ENCODE results near the gene RXFP4. TPM values are rescaled to one million over a fixed set of nuclear protein-coding genes. Genes with fewer than 3 reads are reported as not detected.

Gene RXFP4
- total RNA-seq, 4 donors from 2014 or later: not detected

- Histone ChIP-seq H3K4me1 (peaks cover 13 to 19% (median 16%) of the 10 kb centered on the region in 4 donors), H3K9me3 (no peaks in the 10 kb centered on the region), H3K27ac (replicated peaks in 1 of 4) (no peak overlapping the region), H3K36me3 (peaks cover 39 to 68% (median 60%) of the 10 kb centered on the region in 4 donors), H3K27me3 (no peaks in the 10 kb centered on the region), H3K4me3 (no peak overlapping the region)
- WGBS: 74% methylated on average over 1 of the region's 1 CpG
- DNase-seq (ENCODE audit: extremely low spot score): no peak
- TF ChIP-seq POLR2A (IDR thresholded peaks at IDR 0.05; ENCODE audit: low read depth): no peak
- TF ChIP-seq CTCF (IDR thresholded peaks at IDR 0.05): no peak
- TF ChIP-seq POLR2AphosphoS5 (IDR thresholded peaks at IDR 0.05): no peak
- no peak for TF ChIP-seq EP300 (IDR thresholded peaks at IDR 0.05)
- intact Hi-C loops (cut with DNase I): no loop called here
Measured at GRCh38 chr1:155897746-155898145, 43.7 kb upstream of the RXFP4 start.

DNA sequence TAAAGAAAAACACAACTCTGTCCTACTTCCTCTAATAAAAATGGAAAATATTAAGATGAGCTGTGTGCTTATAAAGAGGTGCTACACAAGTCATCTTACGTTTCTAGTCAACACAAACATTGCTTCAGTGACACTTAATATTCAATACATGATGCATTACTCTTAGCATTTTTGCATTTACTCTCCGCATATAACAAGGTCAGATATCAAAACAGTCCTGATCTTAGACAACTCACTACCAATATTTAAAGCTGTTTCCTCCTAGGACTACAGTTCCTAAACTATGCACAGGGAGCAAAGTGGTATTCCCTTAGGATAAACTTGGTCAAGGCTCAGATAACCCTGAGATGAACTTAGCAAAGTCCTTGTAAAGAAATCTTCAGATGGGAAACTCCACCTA is 42.5 kb upstream of the RXFP4 start:
- Histone ChIP-seq H3K4me1 (peaks cover 2 to 8% (median 4%) of the 10 kb centered on the region in 4 donors), H3K27ac (replicated peaks in 1 of 4) (no peak overlapping the region), H3K36me3 (peaks cover 50 to 80% (median 71%) of the 10 kb centered on the region in 4 donors), H3K9me3 (no peaks in the 10 kb centered on the region), H3K27me3 (no peaks in the 10 kb centered on the region), H3K4me3 (no peak overlapping the region)
- intact Hi-C loops (cut with DNase I): no loop called here
- 68% methylated on average over 2 of the region's 2 CpGs for WGBS
- no peak for TF ChIP-seq POLR2AphosphoS5 (IDR thresholded peaks at IDR 0.05)
- no peak for TF ChIP-seq POLR2A (IDR thresholded peaks at IDR 0.05; ENCODE audit: low read depth)
- no peak for TF ChIP-seq EP300 (IDR thresholded peaks at IDR 0.05)
- TF ChIP-seq CTCF (IDR thresholded peaks at IDR 0.05): no peak
- DNase-seq (ENCODE audit: extremely low spot score): no peak

DNA sequence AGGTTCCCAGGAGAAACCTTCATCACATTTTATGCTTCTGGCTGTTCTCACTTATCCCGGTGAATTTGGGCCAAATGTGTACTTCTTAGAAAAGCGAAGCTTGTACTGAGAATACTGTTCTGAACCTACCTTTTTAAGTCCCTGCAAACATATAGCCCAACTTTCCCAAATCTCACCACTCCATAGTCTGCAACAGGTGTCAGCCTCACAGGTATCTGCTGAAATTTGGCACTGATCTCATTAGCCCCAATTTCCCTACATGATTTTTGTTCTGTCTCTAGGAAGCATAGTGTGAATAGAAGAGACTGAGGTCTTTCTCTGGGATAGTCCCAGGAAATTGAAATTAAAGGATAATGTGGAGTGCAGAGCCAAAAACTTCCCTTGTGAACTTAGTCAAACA is 41.8 kb upstream of the RXFP4 start:
- Histone ChIP-seq H3K9me3 (no peaks in the 10 kb centered on the region), H3K27me3 (no peaks in the 10 kb centered on the region), H3K4me1 (peaks cover 0 to 5% (median 0%) of the 10 kb centered on the region in 4 donors), H3K36me3 (peaks cover 58 to 87% (median 79%) of the 10 kb centered on the region in 4 donors), H3K27ac (replicated peaks in 1 of 4) (no peak overlapping the region), H3K4me3 (no peak overlapping the region)
- 94% methylated on average over 2 of the region's 2 CpGs for WGBS
- intact Hi-C loops (cut with DNase I): no loop called here
- DNase-seq (ENCODE audit: extremely low spot score): no peak
- TF ChIP-seq POLR2A (IDR thresholded peaks at IDR 0.05; ENCODE audit: low read depth) (no peak), CTCF (IDR thresholded peaks at IDR 0.05) (no peak), EP300 (IDR thresholded peaks at IDR 0.05) (no peak), POLR2AphosphoS5 (IDR thresholded peaks at IDR 0.05) (no peak)

DNA sequence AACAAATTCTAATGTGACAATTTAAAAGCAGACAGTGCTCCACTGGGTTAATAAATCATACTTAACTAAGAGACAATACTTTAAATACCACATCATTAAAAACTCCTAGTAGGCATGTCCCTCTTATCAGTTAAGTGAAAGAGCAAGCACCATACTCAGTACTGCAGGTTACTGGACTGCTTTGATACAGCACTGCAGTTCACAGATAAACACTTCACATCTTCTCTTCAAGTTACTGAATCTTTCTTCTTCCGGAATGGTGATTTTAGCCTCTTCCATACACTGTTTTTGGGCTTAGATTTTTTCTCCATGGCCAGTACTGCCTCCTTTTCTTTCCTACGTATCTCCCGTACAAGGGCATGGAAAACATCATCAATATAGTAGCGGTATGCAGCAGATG is 41.3 kb upstream of the RXFP4 start:
- no peaks in the 10 kb centered on the region for H3K9me3 ChIP-seq
- peaks cover 63 to 92% (median 84%) of the 10 kb centered on the region in 4 donors for H3K36me3 ChIP-seq
- H3K4me3 ChIP-seq: no peak overlapping the region
- H3K4me1 ChIP-seq: peaks cover 0 to 5% (median 0%) of the 10 kb centered on the region in 4 donors
- 90% methylated on average over 4 of the region's 4 CpGs for WGBS
- no peak for DNase-seq (ENCODE audit: extremely low spot score)
- no peaks in the 10 kb centered on the region for H3K27me3 ChIP-seq
- no peak overlapping the region for H3K27ac ChIP-seq (replicated peaks in 1 of 4)
- TF ChIP-seq CTCF (IDR thresholded peaks at IDR 0.05) (no peak), POLR2A (IDR thresholded peaks at IDR 0.05; ENCODE audit: low read depth) (no peak), EP300 (IDR thresholded peaks at IDR 0.05) (no peak), POLR2AphosphoS5 (IDR thresholded peaks at IDR 0.05) (no peak)
- intact Hi-C loops (cut with DNase I): no loop called here

GRCh38 chr1:155904261-155904660 is 37.2 kb upstream of the RXFP4 start:
- intact Hi-C loops (cut with DNase I): no loop called here
- H3K9me3 ChIP-seq: no peaks in the 10 kb centered on the region
- no peak overlapping the region for H3K4me3 ChIP-seq
- 93% methylated on average over 12 of the region's 12 CpGs for WGBS
- H3K36me3 ChIP-seq: peaks cover 78 to 100% (median 98%) of the 10 kb centered on the region in 4 donors
- TF ChIP-seq EP300 (IDR thresholded peaks at IDR 0.05) (no peak), POLR2A (IDR thresholded peaks at IDR 0.05; ENCODE audit: low read depth) (no peak), POLR2AphosphoS5 (IDR thresholded peaks at IDR 0.05) (no peak), CTCF (IDR thresholded peaks at IDR 0.05) (no peak)
- peaks cover under 1 to 14% (median 5%) of the 10 kb centered on the region in 4 donors for H3K4me1 ChIP-seq
- H3K27ac ChIP-seq (replicated peaks in 1 of 4): no peak overlapping the region
- no peak for DNase-seq (ENCODE audit: extremely low spot score)
- H3K27me3 ChIP-seq: no peaks in the 10 kb centered on the region
